Esophagus muscularis mucosa (tissue), 4 donors: Measurements from ENCODE around the gene CAMTA1. TPM values are rescaled to one million over a fixed set of nuclear protein-coding genes. Genes with fewer than 3 reads are reported as not detected.

Experiments
- DNase-seq: peaks from one replicate; pipeline ENCODE4 v3.0.0-alpha.2; 2017; ENCODE audit errors: extremely low spot score
- H3K27ac ChIP-seq, 4 donors: fragments of 200-600 bp; sonication (generic); replicated peaks in 1 of 4; 1 replicate in 3 of 4; 2 replicates in 1 of 4; pipeline ENCODE4 v1.5.1; 2016 to 2019; ENCODE audit warnings: mild to moderate bottlenecking in 1 of 4
- H3K27me3 ChIP-seq, 4 donors: fragments of 200-600 bp; sonication (generic); one replicate each; pipeline versions ENCODE4 v1.5.1 to v1.6.0; 2016 to 2019
- H3K36me3 ChIP-seq, 4 donors: fragments of 200-600 bp; sonication (generic); one replicate each; pipeline ENCODE4 v1.5.1; 2016 to 2019
- H3K4me1 ChIP-seq, 4 donors: fragments of 200-600 bp; sonication (generic); one replicate each; pipeline ENCODE4 v1.5.1; 2016 to 2019
- H3K4me3 ChIP-seq, 4 donors: fragments of 200-600 bp; sonication (generic); 1 replicate in 2 of 4; 2 replicates in 2 of 4; pipeline ENCODE4 v1.5.1; 2016 to 2019; ENCODE audit warnings: mild to moderate bottlenecking in 4 of 4, moderate library complexity in 1 of 4
- H3K9me3 ChIP-seq, 4 donors: fragments of 200-600 bp; sonication (generic); 1 replicate in 3 of 4; 2 replicates in 1 of 4; pipeline ENCODE4 v1.5.1; 2016 to 2019
- EP300 ChIP-seq: sonication (generic); formaldehyde crosslinking; IDR thresholded peaks from one replicate; pipeline ENCODE4 v1.6.1; 2017; ENCODE audit warnings: antibody characterized with exemption
- POLR2A ChIP-seq: fragments of 450-650 bp; IDR thresholded peaks from one replicate; pipeline ENCODE4 v1.6.1; 2017; ENCODE audit warnings: antibody characterized with exemption, moderate library complexity, mild to moderate bottlenecking, low read depth
- POLR2AphosphoS5 ChIP-seq, 2 donors: sonication (generic); formaldehyde crosslinking; IDR thresholded peaks; one replicate each; pipeline ENCODE4 v1.6.1; 2017; ENCODE audit warnings: antibody characterized with exemption in 2 of 2
- WGBS: methylation state at CpG from one replicate; pipeline ENCODE4 v1.1.5; 2018; 5-methylcytosine and 5-hydroxymethylcytosine counted together
- intact Hi-C: fragments of 100-400 bp; cut with DNase I; formaldehyde crosslinking; loops from one replicate; pipeline ENCODE4 v1.15.1; 2023
- total RNA-seq, 4 donors: library from RNA; depleted of rRNA; stranded (reverse); fragments of >200 nt; gene quantifications; one replicate each; pipeline versions ENCODE4 v1.1.0 to v1.2.1, GENCODE V29; 2016
- TF ChIP-seq, protein P1 (sequence below), 3 experiments: fragments of 200-600 bp in 2 of 3; fragments of 450-650 bp in 1 of 3; sonication (generic) in 2 of 3; IDR thresholded peaks; one replicate each; pipeline ENCODE4 v1.5.1; 2017 to 2019; ENCODE audit warnings: antibody characterized with exemption in 3 of 3, mild to moderate bottlenecking in 2 of 3, moderate library complexity in 1 of 3

Gene CAMTA1
- total RNA-seq, 4 donors from 2014 or later: 109 to 226 (median 139) TPM

DNA sequence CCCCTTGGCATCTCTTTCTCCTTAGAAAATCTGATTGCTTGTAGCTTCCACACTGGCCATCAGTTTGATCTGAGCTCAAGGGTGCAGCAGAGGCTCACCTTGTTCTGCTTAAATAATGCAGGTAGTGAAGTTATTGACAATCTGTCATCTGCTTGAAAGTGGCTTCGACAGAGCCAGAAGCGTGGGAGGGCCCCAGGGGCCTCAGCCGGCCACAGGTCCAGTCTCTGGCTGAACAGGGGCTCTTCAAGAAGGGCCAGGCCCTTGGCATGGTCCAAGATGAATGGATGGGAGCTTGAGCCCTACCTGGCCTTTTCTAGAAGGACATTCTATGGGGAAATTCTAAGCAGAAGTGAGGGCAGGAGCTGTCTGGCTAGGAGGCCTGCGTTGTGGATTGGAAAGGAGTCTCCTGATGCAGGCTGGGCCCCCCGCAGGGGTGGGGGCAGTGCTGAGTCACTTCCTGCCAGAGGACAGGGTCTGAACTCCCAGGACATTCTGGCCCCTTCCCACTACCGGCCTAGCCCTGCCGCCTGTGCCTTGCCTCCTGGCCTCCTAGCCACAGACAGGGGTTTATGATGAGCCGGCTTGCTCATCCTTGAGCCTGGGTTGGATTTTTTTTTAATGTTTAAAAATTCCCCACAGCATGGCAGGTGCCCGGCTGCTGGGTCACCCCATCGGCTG is 823.5 kb downstream of the CAMTA1 start:
- no peaks in the 10 kb centered on the region for H3K36me3 ChIP-seq
- peaks cover 0 to 30% (median 0%) of the 10 kb centered on the region in 4 donors for H3K27me3 ChIP-seq
- WGBS: 63% methylated on average over 10 of the region's 10 CpGs
- H3K4me1 ChIP-seq: peaks cover 0 to under 1% (median 0%) of the 10 kb centered on the region in 4 donors
- intact Hi-C loops: no loop called here
- no peak for TF ChIP-seq POLR2AphosphoS5 (IDR thresholded peaks at IDR 0.05)
- TF ChIP-seq, protein P1, sequence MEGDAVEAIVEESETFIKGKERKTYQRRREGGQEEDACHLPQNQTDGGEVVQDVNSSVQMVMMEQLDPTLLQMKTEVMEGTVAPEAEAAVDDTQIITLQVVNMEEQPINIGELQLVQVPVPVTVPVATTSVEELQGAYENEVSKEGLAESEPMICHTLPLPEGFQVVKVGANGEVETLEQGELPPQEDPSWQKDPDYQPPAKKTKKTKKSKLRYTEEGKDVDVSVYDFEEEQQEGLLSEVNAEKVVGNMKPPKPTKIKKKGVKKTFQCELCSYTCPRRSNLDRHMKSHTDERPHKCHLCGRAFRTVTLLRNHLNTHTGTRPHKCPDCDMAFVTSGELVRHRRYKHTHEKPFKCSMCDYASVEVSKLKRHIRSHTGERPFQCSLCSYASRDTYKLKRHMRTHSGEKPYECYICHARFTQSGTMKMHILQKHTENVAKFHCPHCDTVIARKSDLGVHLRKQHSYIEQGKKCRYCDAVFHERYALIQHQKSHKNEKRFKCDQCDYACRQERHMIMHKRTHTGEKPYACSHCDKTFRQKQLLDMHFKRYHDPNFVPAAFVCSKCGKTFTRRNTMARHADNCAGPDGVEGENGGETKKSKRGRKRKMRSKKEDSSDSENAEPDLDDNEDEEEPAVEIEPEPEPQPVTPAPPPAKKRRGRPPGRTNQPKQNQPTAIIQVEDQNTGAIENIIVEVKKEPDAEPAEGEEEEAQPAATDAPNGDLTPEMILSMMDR (IDR thresholded peaks at IDR 0.05): no peak
- no peak for TF ChIP-seq POLR2A
- TF ChIP-seq EP300: no peak
- no peak overlapping the region for H3K4me3 ChIP-seq
- H3K27ac ChIP-seq: no peak overlapping the region
- DNase-seq: no peak
- H3K9me3 ChIP-seq: no peaks in the 10 kb centered on the region

GRCh38 chr1:7609311-7609994 is 824.2 kb downstream of the CAMTA1 start:
- H3K9me3 ChIP-seq: no peaks in the 10 kb centered on the region
- no peaks in the 10 kb centered on the region for H3K36me3 ChIP-seq
- TF ChIP-seq, protein P1 (IDR thresholded peaks at IDR 0.05): no peak
- WGBS: 75% methylated on average over 7 of the region's 7 CpGs
- H3K4me1 ChIP-seq: peaks cover 0 to 3% (median 0%) of the 10 kb centered on the region in 4 donors
- DNase-seq: no peak
- intact Hi-C loops: no loop called here
- peaks cover 0 to 33% (median 0%) of the 10 kb centered on the region in 4 donors for H3K27me3 ChIP-seq
- no peak overlapping the region for H3K27ac ChIP-seq
- no peak overlapping the region for H3K4me3 ChIP-seq

DNA sequence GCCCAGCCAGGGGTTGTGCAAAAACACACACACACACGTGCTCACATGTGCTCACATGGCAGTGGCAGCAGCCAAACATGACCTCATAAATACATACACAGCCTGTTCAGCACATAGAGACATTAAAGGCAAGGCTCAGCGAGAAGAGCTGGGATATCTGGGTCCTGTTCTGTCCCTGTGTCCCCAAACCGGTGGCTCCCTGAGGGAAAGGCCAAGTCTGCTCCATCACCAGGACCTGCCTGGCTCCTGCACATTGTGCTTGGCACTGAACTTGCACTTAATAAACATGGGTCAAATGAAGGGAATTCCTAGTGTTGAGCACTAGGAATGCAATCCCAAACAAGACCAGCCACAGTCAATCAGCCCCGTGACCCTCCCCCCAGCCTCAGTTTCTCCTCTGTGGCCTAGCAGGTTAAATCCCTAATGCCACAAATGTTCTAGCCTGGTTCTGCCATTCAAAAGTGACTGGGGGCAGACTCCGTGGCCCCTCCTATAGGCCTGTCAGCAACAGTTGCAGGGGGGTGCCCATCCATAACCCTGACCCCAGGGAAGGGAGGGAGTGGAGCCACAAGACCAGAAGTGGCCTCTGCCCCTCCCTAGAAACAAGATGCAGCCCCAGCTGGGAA is 825.0 kb downstream of the CAMTA1 start:
- no peaks in the 10 kb centered on the region for H3K36me3 ChIP-seq
- peaks cover 0 to 8% (median 0%) of the 10 kb centered on the region in 4 donors for H3K4me1 ChIP-seq
- peaks cover 0 to 28% (median 0%) of the 10 kb centered on the region in 4 donors for H3K27me3 ChIP-seq
- no peak for DNase-seq
- 90% methylated on average over 5 of the region's 5 CpGs for WGBS
- intact Hi-C loops: no loop called here
- TF ChIP-seq, protein P1 (IDR thresholded peaks at IDR 0.05): no peak
- TF ChIP-seq EP300 (no peak), POLR2AphosphoS5 (IDR thresholded peaks at IDR 0.05) (no peak), POLR2A (no peak)
- no peak overlapping the region for H3K27ac ChIP-seq
- H3K9me3 ChIP-seq: no peaks in the 10 kb centered on the region
- no peak overlapping the region for H3K4me3 ChIP-seq

DNA sequence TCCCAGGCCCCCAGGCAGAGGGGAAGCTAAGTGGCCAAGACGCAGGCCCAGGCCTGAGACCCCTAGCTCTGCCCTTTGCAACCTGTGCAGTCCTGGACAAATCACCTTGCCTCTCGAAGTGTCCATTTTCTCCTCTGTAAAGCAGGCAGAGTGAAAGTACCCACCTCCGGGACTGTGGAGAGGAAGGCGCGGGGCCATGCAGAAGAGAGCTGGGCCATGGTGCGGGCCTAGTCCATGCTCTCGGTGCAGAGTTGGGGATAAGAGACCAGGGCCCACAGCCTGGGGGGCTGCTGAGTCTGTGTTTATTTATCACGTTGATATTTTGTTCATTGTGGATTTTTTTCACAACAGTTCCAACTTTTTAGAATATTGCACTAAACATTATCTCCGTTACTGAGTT is 825.7 kb downstream of the CAMTA1 start:
- 92% methylated on average over 9 of the region's 9 CpGs for WGBS
- H3K4me3 ChIP-seq: no peak overlapping the region
- H3K27me3 ChIP-seq: peaks cover 0 to 24% (median 0%) of the 10 kb centered on the region in 4 donors
- no peaks in the 10 kb centered on the region for H3K36me3 ChIP-seq
- no peak overlapping the region for H3K27ac ChIP-seq
- peaks cover 0 to 8% (median 0%) of the 10 kb centered on the region in 4 donors for H3K4me1 ChIP-seq
- no peak for DNase-seq
- no peaks in the 10 kb centered on the region for H3K9me3 ChIP-seq
- intact Hi-C loops: no loop called here
- TF ChIP-seq POLR2A (no peak), EP300 (no peak), POLR2AphosphoS5 (IDR thresholded peaks at IDR 0.05) (no peak)
- TF ChIP-seq, protein P1 (IDR thresholded peaks at IDR 0.05): no peak
